Stimulated activated CD4-positive, alpha-beta T cell treated with anti-CD3 and anti-CD28 coated beads, Interleukin-4, amount 100 ng/mL, for 24 hours (primary cell): ENCODE results near the gene HORMAD2.

Source experiments
- DNase-seq: peaks from one replicate; pipeline ENCODE4 v3.0.0-alpha.2; 2020

HORMAD2 gene

DNA sequence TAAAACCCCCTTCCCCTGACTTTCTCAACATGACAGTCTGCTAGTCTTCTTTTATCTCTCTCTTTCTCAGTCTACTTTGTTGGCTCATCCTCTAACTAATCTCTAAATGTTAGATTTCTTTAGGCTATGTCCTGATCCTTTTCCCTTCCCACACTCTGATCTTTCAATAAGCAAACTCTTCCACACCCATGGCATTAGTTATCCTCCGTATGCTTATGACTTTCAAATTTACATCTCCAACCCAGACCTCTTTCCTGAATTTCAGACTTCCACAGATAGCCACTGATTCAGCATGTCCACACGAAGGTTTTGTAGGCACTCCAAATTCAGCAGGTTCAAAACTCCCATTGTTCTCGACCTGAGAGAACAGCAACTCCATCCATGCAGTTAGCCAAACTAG lies 90.7 kb downstream of the HORMAD2 start:
- DNase-seq, result no peak

DNA sequence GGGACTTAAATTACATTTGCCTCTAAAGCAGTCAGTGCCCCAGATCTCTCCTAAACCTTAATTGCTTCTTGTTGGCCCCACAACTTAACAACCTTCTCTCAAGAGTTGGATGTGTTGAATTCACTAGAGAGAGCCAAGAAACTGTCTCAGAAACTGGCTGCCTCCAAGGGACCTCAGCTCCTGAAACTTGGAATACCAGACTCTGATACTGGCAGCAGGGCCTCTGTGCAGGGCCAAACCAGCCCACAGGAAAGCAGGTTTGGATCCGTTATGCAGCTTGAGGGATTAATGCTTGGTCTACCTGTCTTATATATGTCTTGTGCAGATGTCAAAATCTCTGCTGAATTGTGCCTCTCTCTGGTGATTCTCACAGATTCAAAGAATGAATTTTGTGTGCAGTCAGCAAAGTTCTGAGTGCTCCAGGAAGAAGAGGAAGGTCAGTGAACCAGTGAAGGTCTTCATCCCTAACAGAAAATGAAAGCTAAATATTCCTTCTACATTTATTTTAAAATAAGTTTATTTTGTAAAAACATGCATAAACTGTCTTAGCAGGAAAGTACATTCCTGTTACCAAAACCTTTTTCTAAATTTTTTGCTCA lies 95.5 kb downstream of the HORMAD2 start:
- no peak for DNase-seq

DNA sequence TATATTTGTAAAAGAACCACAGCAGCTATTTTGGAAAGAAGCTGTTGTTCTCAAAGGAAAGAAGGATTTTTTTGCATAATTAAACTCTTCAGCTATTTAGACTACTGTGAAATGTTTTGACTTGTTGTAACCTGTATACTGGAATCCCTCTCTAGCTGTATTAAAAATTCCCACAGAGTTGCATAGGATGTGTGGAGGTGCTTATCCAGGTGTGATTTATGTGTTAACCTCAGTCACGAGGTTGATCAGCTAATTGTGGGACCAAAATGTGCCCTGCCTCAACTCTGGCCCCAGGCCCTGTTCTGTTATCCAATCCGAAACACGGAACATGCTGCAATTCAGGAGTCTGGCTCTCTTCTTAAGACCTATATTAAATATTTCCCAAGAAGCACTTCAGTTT lies 96.2 kb downstream of the HORMAD2 start:
- no peak for DNase-seq

DNA sequence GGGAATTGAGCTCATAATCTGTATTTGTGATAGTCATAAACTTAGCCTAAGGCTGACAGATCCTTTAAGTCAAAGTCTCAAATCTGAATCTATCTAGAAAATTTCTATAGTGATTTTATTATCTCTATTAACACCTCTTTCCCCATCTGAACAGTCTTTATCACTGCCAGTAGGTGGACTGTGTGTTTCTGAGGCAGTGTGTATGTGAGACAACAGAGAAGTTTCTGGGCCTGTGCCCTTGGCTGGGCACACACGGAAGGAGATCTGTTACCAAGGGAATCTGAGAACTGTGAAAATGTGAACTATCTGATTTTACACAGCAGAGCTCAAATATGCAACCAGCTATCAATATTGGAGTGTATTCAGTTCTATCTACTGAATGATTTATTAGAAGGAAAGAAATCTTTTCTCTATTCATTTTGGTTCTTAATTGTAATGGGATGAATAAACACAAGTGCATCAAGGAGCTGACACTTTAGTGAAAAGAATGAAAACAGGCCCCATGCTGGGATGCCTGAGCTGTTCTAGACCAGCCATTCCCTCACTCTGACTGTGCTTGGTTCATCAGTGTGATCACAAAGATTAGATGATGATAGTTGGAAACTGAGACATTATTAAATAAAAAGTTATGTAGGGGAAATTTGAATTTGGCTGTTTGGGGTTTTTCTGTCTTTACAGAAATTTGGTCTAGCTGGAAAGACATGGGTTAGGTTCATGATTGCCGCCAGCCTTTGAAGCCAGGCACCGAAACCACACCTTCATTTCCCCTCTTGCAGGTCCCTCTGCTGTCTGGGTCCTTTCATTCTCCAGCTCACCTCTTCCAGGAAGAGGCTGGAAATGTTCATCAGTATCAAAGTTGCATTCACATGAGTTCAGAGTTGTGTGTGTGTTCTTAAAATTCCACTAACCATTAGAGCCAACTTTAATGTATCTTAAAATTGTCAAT lies 98.2 kb downstream of the HORMAD2 start:
- peak; percentile 64 for DNase-seq

DNA sequence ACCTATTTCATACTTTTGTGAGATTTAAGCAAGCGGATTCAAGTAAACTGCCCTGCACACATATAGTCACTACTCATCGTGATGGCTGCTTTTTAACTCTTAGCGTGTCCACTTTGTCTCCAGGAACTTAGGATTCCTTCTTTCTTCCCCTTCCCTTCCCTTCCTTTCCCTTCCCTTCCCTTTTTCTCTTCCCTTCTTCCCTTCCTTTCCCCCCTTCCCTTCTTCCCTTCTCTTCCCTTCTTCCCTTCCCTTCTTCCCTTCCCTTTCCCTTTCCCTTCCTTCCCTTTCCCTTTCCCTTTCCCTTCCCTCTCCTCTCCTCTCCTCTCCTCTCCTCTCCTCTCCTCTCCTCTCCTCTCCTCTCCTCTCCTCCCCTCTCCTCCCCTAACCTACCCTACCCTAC lies 100.4 kb downstream of the HORMAD2 start:
- no peak for DNase-seq

DNA sequence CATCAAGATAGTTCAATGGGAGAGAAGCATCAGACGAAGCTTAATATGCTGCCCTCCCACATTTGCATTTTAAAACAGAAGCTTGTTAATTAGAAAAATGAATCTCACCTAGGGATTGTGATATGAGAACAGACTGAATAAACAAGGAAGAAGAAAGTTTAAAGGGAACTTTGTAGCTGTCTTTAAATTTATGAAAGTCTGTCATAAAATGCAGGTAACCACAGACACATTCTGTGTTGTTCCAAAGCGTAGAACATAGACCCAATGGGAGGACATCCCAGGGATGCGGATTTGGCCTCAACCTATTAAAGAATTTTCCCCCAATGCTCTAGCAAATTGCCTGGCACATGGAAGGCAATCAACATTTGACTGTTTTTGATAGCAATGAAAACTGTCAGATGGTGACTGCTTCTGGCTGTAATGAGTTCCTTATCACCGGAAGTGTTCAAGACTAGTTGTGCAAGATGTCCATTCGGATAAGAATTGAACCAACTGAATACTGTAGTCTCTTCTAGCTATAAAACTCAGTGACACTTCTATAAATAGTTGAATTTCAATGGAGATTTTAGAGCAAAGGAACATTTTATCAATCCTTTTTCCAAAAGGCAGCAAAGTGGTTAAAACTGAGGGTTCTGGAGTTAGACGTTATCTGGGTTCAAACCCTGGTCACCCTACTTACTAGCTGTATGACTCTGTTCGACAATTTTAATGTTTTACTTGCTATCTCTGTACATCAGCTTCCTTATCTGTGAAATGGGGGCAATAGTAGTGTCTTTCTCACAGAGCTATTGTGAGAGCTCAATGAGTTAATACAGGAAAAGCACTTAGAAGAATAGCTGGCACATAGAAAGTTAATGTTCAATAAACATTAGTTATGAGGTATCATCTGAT lies 101.4 kb downstream of the HORMAD2 start:
- DNase-seq, result no peak

DNA sequence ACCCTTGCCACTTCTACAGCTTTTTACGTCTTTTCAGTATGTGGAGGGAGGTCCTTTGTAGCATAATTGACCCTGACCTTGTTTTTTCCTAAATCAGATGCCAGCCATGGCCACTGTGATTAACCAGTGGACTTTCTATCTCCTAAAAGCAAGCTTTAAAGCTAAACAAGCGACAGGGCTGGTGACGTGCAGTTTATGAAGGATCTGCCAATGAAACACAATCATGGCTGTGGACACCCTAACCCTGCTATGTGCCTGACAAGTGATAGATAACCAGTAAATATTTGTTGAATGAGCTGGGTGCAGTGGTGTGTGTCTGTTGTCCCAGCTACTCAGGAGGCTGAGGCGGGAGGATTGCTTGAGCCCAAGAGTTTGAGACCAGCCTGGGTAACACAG lies 102.1 kb downstream of the HORMAD2 start:
- DNase-seq, result no peak

DNA sequence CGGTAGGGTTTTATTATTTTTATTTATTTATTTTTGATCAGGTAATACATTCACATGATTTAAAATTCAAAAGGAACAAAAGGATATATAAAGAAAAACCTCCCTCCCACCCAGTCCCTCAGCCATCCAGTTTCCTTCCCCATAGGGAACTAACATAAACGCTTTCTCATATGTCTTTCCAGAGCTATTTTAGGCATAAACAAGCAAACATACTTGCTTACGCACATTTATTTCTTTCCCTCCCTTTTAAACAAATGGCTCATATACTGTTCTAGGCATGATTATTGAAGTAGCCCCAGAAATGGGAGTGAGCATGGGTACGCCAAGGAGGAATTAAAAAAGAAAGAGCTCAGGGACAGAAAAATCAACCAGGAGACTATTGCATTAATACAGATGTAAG lies 102.6 kb downstream of the HORMAD2 start:
- DNase-seq, result no peak

DNA sequence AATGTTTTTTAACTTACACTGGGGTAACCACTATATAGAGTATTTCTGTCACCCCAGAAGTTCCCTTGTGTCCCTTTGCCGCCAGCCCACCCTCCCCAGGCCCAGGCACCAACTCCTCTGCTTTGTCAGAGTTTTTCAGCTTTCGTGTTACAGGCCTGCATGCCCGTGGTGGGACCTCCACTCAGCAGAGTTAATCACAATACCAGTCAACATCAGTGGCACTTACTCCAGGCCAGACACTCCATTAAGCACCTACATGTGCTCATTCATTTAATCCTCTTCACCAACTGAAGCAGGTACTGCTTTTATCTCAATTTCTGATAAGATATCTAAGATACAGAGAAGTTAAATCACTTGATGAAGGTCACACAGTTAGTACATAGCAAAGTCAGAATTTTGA lies 103.0 kb downstream of the HORMAD2 start:
- no peak for DNase-seq

DNA sequence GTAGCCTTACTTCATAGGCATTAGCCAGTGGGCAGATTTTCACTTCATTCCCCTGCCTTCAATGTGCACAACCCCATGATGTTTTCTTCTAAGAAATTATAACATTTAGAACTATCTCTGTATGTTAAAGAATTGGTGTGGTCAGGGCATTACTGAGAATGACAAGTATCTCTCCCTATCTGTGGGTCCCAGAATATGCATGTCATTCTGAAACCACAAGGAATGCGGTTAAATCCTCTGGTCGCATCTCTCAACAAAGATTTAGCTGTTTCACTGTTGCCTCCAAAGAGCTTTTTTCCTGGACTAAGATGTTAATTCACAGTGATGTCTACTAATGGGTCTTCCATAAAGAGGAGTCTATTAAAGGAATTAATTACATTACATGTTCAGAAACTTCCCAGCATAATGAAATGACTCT lies 103.6 kb downstream of the HORMAD2 start:
- no peak for DNase-seq

DNA sequence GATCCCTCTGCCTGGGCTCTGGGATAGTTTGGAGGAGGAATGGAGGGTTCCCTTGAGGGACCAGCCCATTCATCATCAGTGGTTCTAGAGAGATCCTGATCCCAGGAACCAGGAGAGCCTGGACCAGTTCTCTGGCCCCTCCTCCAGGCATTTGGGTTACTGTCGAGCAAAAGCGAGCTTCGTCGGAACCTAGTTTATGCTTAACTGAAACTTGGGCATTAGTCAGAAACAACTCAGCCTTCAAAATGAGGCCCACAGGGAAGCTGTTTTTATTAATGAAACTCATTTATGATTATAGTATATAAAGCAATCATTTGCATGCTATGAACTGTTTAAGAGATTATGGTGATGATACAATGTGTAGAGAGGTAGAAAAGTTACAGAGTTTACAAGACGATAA lies 104.9 kb downstream of the HORMAD2 start:
- DNase-seq, result peak; percentile 49

DNA sequence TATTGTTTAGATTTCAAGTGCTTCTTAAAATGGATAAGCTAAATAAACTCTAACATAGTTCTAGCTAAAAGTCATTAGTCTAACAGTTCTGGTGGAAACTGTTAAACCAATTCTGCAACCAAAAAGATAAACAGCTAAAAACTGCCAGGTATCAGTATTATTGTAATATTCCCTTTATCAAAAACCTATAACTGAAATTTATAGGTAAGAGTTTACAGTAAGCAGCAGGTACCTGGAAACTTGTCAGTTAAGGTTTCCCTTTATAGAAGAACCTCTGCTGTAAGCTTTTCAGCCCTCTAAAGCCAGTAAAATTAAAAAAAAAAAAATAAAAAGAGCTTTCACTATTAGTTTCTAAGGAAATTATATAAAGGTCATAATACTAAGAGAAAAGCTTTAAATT lies 105.3 kb downstream of the HORMAD2 start:
- no peak for DNase-seq

DNA sequence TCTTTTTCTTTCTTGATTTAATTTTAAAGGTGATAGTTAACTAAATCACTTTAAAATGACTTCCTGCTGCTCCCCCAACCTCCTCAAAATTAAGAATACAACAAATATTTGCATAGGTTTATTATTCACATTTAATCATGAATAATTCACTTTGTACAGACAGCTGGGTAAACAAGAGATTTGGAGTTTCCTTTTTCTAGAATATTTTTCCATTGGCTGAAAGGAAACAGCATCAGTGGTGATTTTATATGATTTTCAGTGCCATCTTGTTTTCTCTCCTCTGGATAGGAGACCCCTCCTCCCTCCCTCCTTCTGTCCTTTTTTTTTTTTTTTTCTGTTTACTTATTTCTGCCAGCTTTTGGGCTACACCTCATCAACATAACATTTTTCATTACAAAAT lies 105.8 kb downstream of the HORMAD2 start:
- no peak for DNase-seq

DNA sequence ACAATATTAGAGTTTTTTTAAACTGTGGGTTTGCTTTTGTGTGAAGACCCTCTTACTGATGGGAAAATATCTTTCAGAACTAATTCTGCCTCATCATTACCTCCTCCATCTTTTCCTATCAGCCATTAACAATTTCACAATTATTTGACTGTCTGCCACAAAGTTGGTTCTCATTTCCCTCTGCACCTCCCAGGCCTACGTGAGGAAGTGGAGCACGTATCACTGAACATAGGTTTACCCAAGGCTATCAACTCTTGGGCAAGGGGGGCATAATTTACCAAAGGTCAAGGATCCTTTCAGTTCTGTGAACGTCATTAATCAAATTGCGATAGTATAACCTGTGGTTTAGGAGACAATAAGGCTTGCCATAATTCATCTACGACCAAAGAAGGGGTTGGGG lies 106.2 kb downstream of the HORMAD2 start:
- no peak for DNase-seq

DNA sequence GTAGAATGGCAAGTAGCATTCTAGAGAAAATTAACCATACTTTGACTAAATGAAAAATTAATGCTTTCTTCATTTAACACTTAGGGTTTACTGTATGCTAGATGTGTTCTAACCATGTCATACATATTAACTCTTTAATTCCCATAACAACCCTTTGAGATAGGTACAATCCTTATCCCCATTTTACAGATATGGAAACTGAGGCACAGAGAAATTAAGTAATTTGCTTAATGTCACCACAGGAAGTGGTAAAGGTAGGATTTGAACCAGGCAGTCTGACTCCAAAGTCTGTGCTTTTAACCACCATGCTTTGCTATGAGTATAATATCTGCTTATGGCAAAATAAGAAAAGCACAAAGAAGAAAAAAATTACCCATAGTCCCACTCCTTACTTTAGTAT lies 106.8 kb downstream of the HORMAD2 start:
- no peak for DNase-seq

DNA sequence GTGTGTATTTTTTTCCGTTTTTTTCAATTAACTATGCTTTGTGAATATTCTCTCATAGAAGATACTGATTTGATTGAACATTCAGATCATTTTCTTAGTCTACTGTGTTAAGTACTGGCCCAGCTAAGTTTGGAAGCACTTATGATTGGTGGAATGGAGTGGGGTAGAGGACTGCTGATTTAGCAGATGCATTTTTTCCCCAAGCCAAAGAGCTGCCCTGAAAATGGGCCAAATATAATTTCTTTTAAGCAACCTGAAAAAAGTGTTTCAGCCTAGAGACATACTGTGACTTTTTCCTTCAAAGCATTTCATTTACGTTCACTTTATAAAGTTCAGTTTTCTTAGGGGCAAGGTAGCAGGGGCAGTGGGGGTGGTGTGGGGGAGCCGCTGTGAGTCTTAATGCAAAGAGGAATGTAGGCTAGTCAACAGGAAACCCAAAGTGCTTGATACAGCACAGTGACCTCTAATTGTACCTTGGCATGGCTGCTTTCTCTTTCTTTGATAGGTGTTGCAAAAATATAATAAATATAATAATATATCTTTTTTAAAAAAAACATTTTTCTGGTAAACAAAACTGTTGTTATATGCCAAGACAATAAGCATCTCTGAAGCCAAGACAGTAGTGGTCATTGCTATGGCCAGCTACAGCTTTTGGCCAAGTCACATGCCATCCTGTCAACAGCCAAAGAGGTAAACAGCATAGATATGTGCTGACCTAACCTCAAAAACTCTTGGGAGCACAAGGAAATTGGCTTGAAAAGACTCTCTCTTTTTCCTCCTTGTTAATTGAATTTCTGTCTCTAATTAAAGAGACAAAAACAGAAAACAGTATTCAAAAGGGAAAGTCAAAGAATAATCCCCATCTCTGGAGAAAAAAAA lies 107.5 kb downstream of the HORMAD2 start:
- no peak for DNase-seq

DNA sequence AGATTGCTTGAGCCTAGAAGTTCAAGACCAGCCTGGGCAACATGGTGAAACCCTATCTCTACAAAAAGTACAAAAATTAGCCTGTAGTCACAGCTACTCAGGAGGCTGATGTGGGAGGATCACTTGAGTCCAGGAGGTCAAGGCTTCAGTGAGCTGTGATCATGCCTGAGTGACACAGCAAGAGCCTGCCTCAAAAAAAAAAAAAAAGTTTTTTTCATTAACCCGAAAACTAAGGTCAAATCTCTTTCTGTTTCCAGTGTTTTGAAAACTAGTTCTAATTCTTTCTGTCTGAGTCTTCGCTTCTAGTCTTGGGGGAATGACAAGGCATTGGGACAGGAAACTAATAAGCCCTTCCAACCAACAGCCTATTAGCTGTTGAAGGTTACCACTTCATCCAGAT lies 108.6 kb downstream of the HORMAD2 start:
- DNase-seq, result no peak

DNA sequence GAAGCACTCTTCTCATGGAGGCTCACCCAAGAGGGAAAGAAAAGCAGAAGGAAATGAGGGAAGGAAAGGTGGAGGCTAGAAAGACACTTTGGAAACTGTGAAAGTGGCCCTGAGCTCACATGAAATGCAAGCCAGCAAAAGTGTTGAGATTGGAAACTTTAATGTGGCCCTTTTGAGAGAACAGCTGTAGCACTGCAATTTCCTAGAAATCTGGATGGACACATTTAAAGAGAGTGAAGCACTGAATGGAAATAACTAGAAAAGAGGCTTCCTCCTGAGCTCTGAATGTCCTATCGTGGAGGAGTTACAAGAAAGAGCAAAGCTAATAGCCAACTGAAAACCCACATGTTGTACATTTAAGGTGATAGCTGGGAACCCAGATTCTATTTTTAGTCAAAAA lies 110.3 kb downstream of the HORMAD2 start:
- no peak for DNase-seq

DNA sequence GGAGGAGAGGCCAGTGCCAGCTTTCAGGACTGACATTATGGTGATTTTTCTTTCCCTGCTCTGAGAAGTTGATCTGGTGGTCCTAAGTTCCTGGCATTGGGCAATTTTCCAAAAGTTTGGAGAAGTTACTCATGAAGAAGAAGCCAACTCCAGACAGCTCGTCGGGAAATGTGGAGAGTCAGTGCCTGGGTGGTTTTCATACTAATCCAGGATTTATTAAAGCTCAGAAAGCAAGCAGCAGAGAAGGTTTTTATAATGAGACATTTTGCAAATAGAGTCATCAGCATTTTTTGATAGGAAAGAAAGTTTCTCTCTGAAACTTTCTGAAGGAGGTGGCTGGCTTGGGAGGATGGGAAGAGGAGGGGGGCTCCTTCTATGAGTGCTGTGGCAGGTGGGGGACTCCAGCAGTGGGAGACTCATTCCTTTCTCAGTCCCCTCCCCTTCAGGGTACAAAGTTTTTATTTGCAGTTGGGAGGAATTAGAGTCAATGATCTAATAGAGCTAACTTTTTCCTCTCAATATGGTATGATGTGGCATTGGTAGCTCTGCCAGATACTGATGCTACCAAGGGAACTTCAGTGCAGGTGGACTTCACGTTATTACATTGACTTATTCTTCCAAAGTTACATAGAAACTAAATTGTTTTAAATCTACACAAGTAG lies 110.9 kb downstream of the HORMAD2 start:
- DNase-seq, result no peak

DNA sequence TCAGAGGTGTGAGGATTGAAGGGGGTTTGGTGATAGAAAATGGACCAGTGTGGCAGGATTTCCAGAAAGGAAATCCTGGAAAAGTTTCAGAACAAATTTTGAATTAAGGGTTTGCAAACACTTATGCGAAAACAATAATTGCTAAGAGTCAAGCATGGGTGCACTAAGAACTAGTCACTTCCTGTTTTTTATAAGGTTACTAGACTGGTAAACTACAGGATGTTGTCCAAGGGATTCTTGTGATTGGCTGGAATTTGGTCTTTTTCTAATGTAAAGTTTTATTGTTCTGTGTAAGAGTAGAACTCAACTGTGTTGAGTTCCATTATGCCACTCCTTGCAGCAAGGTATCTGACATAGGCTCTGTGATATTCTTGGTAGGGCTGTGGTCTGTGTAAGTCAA lies 112.2 kb downstream of the HORMAD2 start:
- DNase-seq, result no peak

DNA sequence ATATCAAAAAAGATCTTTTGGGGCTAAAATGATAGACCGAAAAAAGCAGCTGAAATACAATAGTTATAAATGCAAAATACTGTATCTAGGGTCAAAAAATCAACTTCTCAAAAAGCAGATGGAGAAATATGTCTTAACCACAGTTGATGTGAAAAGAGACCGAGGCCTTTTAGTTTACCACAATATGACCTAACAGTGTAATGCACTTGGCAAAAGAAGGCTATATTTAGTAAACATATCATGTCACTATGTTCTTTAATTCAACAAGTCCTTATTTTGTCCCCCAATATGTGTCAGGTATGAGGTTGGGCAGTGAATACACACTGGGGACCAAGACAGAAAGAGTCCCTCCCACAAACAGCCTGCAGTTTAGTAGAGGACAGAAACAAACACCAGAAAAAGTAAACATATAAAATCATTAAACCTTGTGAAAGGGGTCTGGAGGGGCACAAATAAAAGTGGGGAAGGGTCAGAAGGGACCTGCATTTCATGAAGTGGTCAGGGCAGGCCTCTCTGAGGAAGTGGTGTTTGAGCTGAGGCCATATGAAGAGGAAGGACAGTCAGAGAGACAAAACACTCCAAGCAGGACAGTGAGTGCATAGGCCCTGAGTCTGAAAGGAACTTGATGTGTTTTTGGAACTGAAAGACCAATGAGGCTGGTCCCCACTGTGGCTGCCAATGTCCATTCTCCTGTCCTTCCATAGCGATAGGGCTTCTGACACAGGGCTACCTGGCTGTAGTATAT lies 112.9 kb downstream of the HORMAD2 start:
- DNase-seq, result no peak
